ENCODE measurements around the gene FAM209B.

GRCh38 chr20:56504373-56505005 lies 28.6 kb upstream of the FAM209B start:
- TF ChIP-seq TEAD4 (IDR thresholded peaks at IDR 0.05) (no peak), CREB1 (IDR thresholded peaks at IDR 0.05; ENCODE audit: low read depth) (no peak), RAD21 (IDR thresholded peaks at IDR 0.05; ENCODE audit: low read depth) (peak; percentile 7; the same call in 1 of the 2 replicates), FOXM1 (IDR thresholded peaks at IDR 0.05; ENCODE audit: borderline replicate concordance, low read depth) (no peak), NFIC (IDR thresholded peaks at IDR 0.05) (no peak), REST (IDR thresholded peaks at IDR 0.05; ENCODE audit: low read depth) (no peak), MAX (IDR thresholded peaks at IDR 0.05) (no peak)

Data from Ishikawa (cell line).